Thyroid gland (tissue), 4 donors: ENCODE results near the gene TMEM183A. TPM values are rescaled to one million over a fixed set of nuclear protein-coding genes. Genes with fewer than 3 reads are reported as not detected.

Experiments
- DNase-seq, 2 donors: peaks; one replicate each; pipeline ENCODE4 v3.0.0-alpha.2; 2019
- H3K27ac ChIP-seq, 3 donors: fragments of 200-600 bp; sonication (generic); 1 replicate in 2 of 3; 2 replicates in 1 of 3; pipeline ENCODE4 v1.5.1; 2016 to 2019; ENCODE audit warnings: mild to moderate bottlenecking in 1 of 3, moderate library complexity in 1 of 3
- H3K27me3 ChIP-seq: fragments of 200-600 bp; sonication (generic); one replicate; pipeline ENCODE4 v1.5.1; 2019
- H3K36me3 ChIP-seq, 2 donors: fragments of 200-600 bp; sonication (generic); one replicate each; pipeline ENCODE4 v1.5.1; 2016 to 2019
- H3K4me1 ChIP-seq, 2 donors: fragments of 200-600 bp; sonication (generic); one replicate each; pipeline ENCODE4 v1.5.1; 2017 to 2019
- H3K4me3 ChIP-seq, 3 donors: fragments of 200-600 bp; sonication (generic); replicated peaks in 1 of 3; 1 replicate in 2 of 3; 2 replicates in 1 of 3; pipeline ENCODE4 v1.5.1; 2016; ENCODE audit warnings: mild to moderate bottlenecking in 1 of 3
- H3K9me3 ChIP-seq: fragments of 200-600 bp; sonication (generic); one replicate; pipeline ENCODE4 v1.5.1; 2017
- POLR2A ChIP-seq, 2 donors: fragments of 450-650 bp; IDR thresholded peaks; one replicate each; pipeline ENCODE4 v1.6.1; 2017; ENCODE audit warnings: antibody characterized with exemption in 2 of 2, mild to moderate bottlenecking in 2 of 2, moderate library complexity in 1 of 2
- WGBS, 2 donors: methylation state at CpG; one replicate each; pipeline ENCODE4 v1.1.5; 2017; 5-methylcytosine and 5-hydroxymethylcytosine counted together
- intact Hi-C: fragments of 100-400 bp; cut with DNase I; formaldehyde crosslinking; loops from one replicate; pipeline ENCODE4 v1.15.1; 2023
- total RNA-seq, 4 donors: library from RNA; depleted of rRNA; stranded (reverse); fragments of >200 nt; gene quantifications; one replicate each; pipeline ENCODE4 v1.2.3, GENCODE V29; 2016
- TF ChIP-seq, protein P1 (sequence below), 6 experiments: fragments of 200-600 bp in 3 of 6; fragments of 450-650 bp in 3 of 6; sonication (generic) in 3 of 6; IDR thresholded peaks; one replicate each; pipeline ENCODE4 v1.5.1; 2016 to 2019; ENCODE audit warnings: antibody characterized with exemption in 6 of 6, mild to moderate bottlenecking in 2 of 6, inconsistent platforms in 1 of 6, moderate library complexity in 1 of 6

The TMEM183A gene
- total RNA-seq, 4 donors from 2014 or later = 71.0 to 93.9 (median 84.2) TPM

DNA sequence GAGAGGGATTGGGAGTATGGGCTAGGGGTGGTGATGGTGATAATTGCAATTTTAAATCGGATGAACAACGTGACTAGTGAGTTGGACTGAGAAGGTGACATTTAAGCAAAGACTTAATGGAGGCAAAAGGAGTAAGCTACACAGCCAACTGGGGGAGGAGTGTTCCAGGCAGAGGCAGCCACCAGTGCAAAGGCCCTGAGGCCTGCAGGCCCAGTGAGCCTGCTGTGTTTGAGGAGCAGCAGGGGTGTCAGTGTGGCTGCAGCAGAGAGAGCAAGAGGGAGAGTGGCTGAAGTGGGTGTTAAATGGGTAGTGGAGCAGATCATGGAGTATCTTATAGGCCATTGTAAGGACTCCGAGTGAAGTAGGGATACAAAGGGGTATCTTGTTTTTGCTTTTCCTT lies 59.8 kb downstream of the TMEM183A start:
- H3K9me3 ChIP-seq = no peaks in the 10 kb centered on the region
- intact Hi-C loops = no loop called here
- no peaks in the 10 kb centered on the region for H3K4me1 ChIP-seq
- no peak for TF ChIP-seq POLR2A (IDR thresholded peaks at IDR 0.05)
- TF ChIP-seq, protein P1, sequence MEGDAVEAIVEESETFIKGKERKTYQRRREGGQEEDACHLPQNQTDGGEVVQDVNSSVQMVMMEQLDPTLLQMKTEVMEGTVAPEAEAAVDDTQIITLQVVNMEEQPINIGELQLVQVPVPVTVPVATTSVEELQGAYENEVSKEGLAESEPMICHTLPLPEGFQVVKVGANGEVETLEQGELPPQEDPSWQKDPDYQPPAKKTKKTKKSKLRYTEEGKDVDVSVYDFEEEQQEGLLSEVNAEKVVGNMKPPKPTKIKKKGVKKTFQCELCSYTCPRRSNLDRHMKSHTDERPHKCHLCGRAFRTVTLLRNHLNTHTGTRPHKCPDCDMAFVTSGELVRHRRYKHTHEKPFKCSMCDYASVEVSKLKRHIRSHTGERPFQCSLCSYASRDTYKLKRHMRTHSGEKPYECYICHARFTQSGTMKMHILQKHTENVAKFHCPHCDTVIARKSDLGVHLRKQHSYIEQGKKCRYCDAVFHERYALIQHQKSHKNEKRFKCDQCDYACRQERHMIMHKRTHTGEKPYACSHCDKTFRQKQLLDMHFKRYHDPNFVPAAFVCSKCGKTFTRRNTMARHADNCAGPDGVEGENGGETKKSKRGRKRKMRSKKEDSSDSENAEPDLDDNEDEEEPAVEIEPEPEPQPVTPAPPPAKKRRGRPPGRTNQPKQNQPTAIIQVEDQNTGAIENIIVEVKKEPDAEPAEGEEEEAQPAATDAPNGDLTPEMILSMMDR (IDR thresholded peaks at IDR 0.05) = no peak
- H3K4me3 ChIP-seq = no peak overlapping the region
- H3K27ac ChIP-seq = no peak overlapping the region
- 89 to 92% methylated on average over 3 of the region's 3 CpGs for WGBS, 2 donors
- H3K27me3 ChIP-seq = no peaks in the 10 kb centered on the region
- no peak for DNase-seq
- no peaks in the 10 kb centered on the region for H3K36me3 ChIP-seq

DNA sequence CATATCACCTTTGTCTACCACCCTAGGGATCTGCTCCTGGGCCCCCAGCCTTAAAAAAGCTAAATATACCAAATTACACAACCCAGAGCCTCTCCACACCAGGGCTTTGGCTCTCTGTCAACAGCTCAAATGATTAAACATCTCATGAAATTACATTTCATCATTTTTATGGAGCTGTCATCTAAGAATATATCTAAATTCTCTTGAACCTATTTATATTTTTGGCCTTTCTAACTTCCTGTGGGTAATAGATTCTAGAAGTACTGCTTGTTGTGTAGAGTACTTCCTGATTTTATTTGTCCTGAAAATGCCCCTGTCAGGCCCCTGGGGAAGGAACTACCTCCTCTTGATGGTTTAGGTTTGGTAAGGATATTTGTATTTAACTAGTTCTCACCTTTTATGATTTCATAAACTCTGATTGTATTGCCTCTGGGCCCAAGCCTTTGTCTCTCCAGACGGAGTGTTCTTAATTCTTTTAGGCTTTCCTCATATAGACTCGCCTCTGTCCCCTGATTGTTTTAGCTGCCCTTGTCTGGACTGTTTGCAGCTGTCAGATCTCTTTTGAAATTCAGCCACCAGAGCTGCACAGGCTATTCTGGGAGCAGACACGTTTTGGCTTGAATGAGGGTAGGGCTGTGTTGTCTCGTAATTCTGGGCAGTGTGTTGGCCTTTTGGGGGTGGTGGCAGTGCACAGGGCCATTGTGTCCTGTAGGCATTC lies 62.0 kb downstream of the TMEM183A start:
- 60 to 61% methylated on average over 4 of the region's 4 CpGs for WGBS, 2 donors
- Histone ChIP-seq H3K27ac (no peak overlapping the region), H3K4me3 (no peak overlapping the region), H3K9me3 (no peaks in the 10 kb centered on the region), H3K36me3 (no peaks in the 10 kb centered on the region), H3K27me3 (no peaks in the 10 kb centered on the region), H3K4me1 (no peaks in the 10 kb centered on the region)
- intact Hi-C loops = no loop called here
- no peak for DNase-seq
- no peak for TF ChIP-seq POLR2A (IDR thresholded peaks at IDR 0.05)
- TF ChIP-seq, protein P1 (IDR thresholded peaks at IDR 0.05) = no peak

DNA sequence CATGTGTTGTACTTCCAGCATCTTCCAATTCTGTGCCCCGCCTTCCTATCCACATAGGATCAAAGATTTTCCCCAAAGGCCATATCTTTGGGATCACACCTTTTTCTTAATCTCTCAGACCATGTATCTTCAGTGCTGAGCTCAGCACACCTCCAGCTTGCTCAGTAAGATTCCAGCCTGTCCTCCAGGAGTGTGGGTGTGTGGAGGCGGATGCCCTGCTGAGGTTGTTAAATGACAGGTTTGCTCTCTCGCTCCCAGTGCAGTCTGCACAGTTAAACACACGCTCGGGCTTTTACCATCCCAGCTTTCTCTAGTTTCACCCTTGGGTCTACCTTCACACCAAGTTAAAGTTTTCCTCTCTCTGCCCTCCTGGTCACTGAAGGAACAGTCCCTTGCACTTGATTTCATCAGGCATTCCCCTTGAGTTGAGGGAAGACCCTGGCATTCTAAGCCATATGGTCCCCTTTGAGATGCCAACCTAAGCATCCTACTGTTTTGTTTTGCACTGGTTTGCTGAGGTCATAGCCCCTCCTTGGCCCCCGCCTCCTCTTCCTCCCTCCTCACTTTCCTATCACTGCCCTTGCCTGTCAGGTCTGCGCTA lies 64.9 kb downstream of the TMEM183A start:
- Histone ChIP-seq H3K4me1 (peaks cover 3 to 5% of the 10 kb centered on the region in 2 donors), H3K36me3 (no peaks in the 10 kb centered on the region), H3K27ac (no peak overlapping the region), H3K4me3 (no peak overlapping the region), H3K27me3 (no peaks in the 10 kb centered on the region), H3K9me3 (no peaks in the 10 kb centered on the region)
- WGBS, 2 donors = 86 to 93% methylated on average over 7 of the region's 7 CpGs
- TF ChIP-seq, protein P1 (IDR thresholded peaks at IDR 0.05) = no peak
- no peak for TF ChIP-seq POLR2A (IDR thresholded peaks at IDR 0.05)
- intact Hi-C loops = no loop called here
- DNase-seq = no peak

DNA sequence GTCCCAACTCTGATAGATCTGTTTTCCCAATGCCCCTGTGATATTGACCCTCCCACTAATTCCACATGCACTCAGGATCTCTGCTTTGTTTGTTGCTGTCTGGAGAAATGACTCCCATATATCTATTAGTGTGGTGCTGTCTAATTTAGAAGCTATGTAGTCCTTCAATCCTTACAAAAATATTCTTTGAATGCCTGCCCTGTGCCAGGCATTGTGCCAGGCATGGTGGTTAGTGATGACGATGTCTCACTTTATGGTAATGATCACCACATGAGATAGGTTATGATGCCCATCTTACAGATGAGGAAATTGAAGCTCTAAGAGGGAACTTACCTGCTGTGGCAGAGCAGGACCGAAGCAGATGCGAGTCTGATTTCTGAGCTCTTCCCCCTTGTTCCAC lies 65.7 kb downstream of the TMEM183A start:
- Histone ChIP-seq H3K27ac (no peak overlapping the region), H3K36me3 (no peaks in the 10 kb centered on the region), H3K4me1 (peaks cover 3 to 5% of the 10 kb centered on the region in 2 donors), H3K4me3 (no peak overlapping the region), H3K9me3 (no peaks in the 10 kb centered on the region), H3K27me3 (no peaks in the 10 kb centered on the region)
- 94 to 95% methylated on average over 3 of the region's 3 CpGs for WGBS, 2 donors
- no peak for DNase-seq
- intact Hi-C loops = no loop called here
- TF ChIP-seq, protein P1 (IDR thresholded peaks at IDR 0.05) = no peak
- no peak for TF ChIP-seq POLR2A (IDR thresholded peaks at IDR 0.05)

DNA sequence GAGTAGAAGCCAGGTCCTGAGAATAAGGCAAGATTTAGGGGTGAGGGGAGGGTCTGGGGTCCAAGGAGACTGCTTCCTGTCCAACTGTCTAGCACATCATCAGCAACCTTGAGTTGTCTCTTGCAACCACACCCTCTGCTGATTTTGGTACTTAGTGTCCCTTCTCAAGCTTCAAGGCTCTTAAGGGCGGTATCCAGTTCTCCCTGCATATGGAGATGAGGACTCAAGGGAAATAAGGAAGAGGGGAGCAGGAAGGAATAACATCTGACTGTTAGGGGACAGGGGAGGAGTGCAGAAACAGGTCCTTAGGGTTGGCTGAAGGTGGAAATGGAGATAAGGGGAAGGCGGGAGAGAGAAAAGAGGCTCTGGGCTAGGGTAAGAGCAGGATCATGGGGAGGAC lies 66.3 kb downstream of the TMEM183A start:
- Histone ChIP-seq H3K36me3 (no peaks in the 10 kb centered on the region), H3K4me1 (peaks cover 3 to 5% of the 10 kb centered on the region in 2 donors), H3K9me3 (no peaks in the 10 kb centered on the region), H3K4me3 (no peak overlapping the region), H3K27ac (no peak overlapping the region), H3K27me3 (no peaks in the 10 kb centered on the region)
- no peak for DNase-seq
- 94% methylated on average over 2 of the region's 2 CpGs for WGBS, 2 donors
- TF ChIP-seq, protein P1 (IDR thresholded peaks at IDR 0.05) = no peak
- no peak for TF ChIP-seq POLR2A (IDR thresholded peaks at IDR 0.05)
- intact Hi-C loops = no loop called here
